B cell (primary cell): ENCODE results near the gene ZNF714. TPM values are rescaled to one million over a fixed set of nuclear protein-coding genes. Genes with fewer than 3 reads are reported as not detected.

Experiments
- ATAC-seq: fragments of 200-7000 bp; cut with Tn5 transposase; one replicate; pipeline ENCODE4 v1.10.0; 2021; ENCODE audit warnings: low read depth, mild to moderate bottlenecking, moderate number of reproducible peaks, moderate library complexity
- CTCF ChIA-PET: fragments of 350-600 bp; sonication (Branson Sonifier 250); formaldehyde crosslinking; loops from one replicate; lab custom pipeline; 2021; ENCODE audit warnings: antibody characterized with exemption, inconsistent platforms; lab: Charles Lee
- POLR2A ChIA-PET: fragments of 350-600 bp; sonication (Branson Sonifier 250); formaldehyde crosslinking; loops from one replicate; lab custom pipeline; 2021; ENCODE audit warnings: antibody characterized with exemption; lab: Charles Lee
- DNase-seq: peaks from one replicate; pipeline ENCODE4 v3.0.0; 2013
- H2AFZ ChIP-seq: 2 replicates; pipeline ENCODE4 v1.6.1; 2012; ENCODE audit warnings: mild to moderate bottlenecking, low read depth, low read length; ENCODE audit not compliant: insufficient read depth, poor library complexity, severe bottlenecking
- H3K27ac ChIP-seq, 2 donors: 1 replicate in 1 of 2; 2 replicates in 1 of 2; pipeline ENCODE4 v1.5.1; 2012 to 2013; ENCODE audit warnings: low read length in 2 of 2, mild to moderate bottlenecking in 2 of 2, moderate library complexity in 1 of 2
- H3K27me3 ChIP-seq, 4 experiments: fragments of 200-600 bp in 1 of 4; sonication (generic) in 1 of 4; replicated peaks in 1 of 4; 1 replicate in 2 of 4; 2 replicates in 2 of 4; pipeline versions ENCODE4 v1.6.1 to v1.7.0; 2013 to 2016; ENCODE audit warnings: low read length in 3 of 4, mild to moderate bottlenecking in 2 of 4, mixed read lengths in 1 of 4, moderate library complexity in 1 of 4; ENCODE audit not compliant: insufficient read depth in 4 of 4, control insufficient read depth in 3 of 4; ENCODE audit errors: control extremely low read depth in 1 of 4
- H3K36me3 ChIP-seq, 2 experiments: replicated peaks in 1 of 2; 1 replicate in 1 of 2; 2 replicates in 1 of 2; pipeline versions ENCODE4 v1.6.1 to v1.7.1; 2013; ENCODE audit warnings: low read length in 1 of 2; ENCODE audit not compliant: insufficient read depth in 2 of 2, control insufficient read depth in 1 of 2; ENCODE audit errors: control extremely low read depth in 1 of 2, extremely low read depth in 1 of 2
- H3K4me1 ChIP-seq, 2 donors: fragments of 200-600 bp in 1 of 2; sonication (generic) in 1 of 2; 1 replicate in 1 of 2; 2 replicates in 1 of 2; pipeline versions ENCODE4 v1.5.1 to v1.6.1; 2013 to 2017; ENCODE audit warnings: low read length in 2 of 2; ENCODE audit not compliant: control insufficient read depth in 2 of 2, insufficient read depth in 2 of 2
- H3K4me2 ChIP-seq: replicated peaks from 2 replicates; pipeline ENCODE3; 2012; ENCODE audit warnings: mild to moderate bottlenecking, low read depth, low read length; ENCODE audit not compliant: poor library complexity, severe bottlenecking
- H3K4me3 ChIP-seq, 5 experiments: fragments of 200-600 bp in 1 of 5; sonication (generic) in 1 of 5; 1 replicate in 3 of 5; 2 replicates in 2 of 5; pipeline versions ENCODE4 v1.5.1 to v1.7.0; 2011 to 2016; ENCODE audit warnings: low read length in 4 of 5, mild to moderate bottlenecking in 4 of 5, low read depth in 2 of 5, control low read depth in 1 of 5, moderate library complexity in 1 of 5; ENCODE audit not compliant: insufficient read depth in 1 of 5; ENCODE audit errors: control extremely low read depth in 1 of 5, extremely low read depth in 1 of 5
- H3K79me2 ChIP-seq: fragments of 200-600 bp; sonication (generic); one replicate; pipeline ENCODE4 v1.6.0; 2016; ENCODE audit warnings: low read length; ENCODE audit not compliant: control insufficient read depth, insufficient read depth
- H3K9ac ChIP-seq: fragments of 200-600 bp; sonication (generic); 2 replicates; pipeline ENCODE4 v1.6.1; 2017; ENCODE audit warnings: mild to moderate bottlenecking, low read length, moderate library complexity
- H3K9me3 ChIP-seq, 3 donors: one replicate each; pipeline versions ENCODE4 v1.6.1 to v1.7.1; 2013; ENCODE audit warnings: low read length in 2 of 3; ENCODE audit not compliant: control insufficient read depth in 2 of 3, insufficient read depth in 1 of 3; ENCODE audit errors: control extremely low read depth in 1 of 3
- H4K20me1 ChIP-seq: 2 replicates; pipeline ENCODE4 v1.6.0; 2012; ENCODE audit warnings: mild to moderate bottlenecking, low read length; ENCODE audit not compliant: insufficient read depth, control insufficient read depth, poor library complexity, severe bottlenecking
- H3K27ac Mint-ChIP-seq: one replicate; pipeline ENCODE4 v1.8.0; 2021; ENCODE audit warnings: mixed read lengths
- H3K27me3 Mint-ChIP-seq: one replicate; pipeline ENCODE4 v1.8.0; 2021; ENCODE audit warnings: mixed read lengths
- H3K4me1 Mint-ChIP-seq: one replicate; pipeline ENCODE4 v1.8.0; 2021; ENCODE audit warnings: mixed read lengths
- H3K4me3 Mint-ChIP-seq: one replicate; pipeline ENCODE4 v1.8.0; 2021; ENCODE audit warnings: mixed read lengths
- H3K9me3 Mint-ChIP-seq: one replicate; pipeline ENCODE4 v1.8.0; 2022; ENCODE audit warnings: mixed read lengths; ENCODE audit not compliant: insufficient read depth
- CTCF ChIP-seq: fragments of 200-600 bp; IDR thresholded peaks from one replicate; pipeline ENCODE4 v1.8.0; 2022; ENCODE audit warnings: antibody characterized with exemption, mild to moderate bottlenecking
- EZH2 ChIP-seq: IDR thresholded peaks from 2 replicates; pipeline ENCODE4 v1.6.1; 2012; ENCODE audit warnings: borderline replicate concordance, low read depth, mild to moderate bottlenecking, moderate library complexity, low read length; ENCODE audit not compliant: insufficient read depth, poor library complexity, severe bottlenecking
- WGBS: methylation state at CpG from one replicate; pipeline ENCODE4 v1.1.5; 2013; ENCODE audit warnings: missing lambda C conversion rate; ENCODE audit not compliant: insufficient coverage; 5-methylcytosine and 5-hydroxymethylcytosine counted together
- intact Hi-C: fragments of 100-400 bp; cut with micrococcal nuclease; formaldehyde crosslinking; loops from one replicate; pipeline ENCODE4 v1.10.0; 2022
- polyA plus RNA-seq: library from polyadenylated mRNA; depleted of rRNA; stranded (reverse); fragments of >200 nt; gene quantifications from 2 replicates; pipeline ENCODE4 v1.2.3, GENCODE V29; 2012
- total RNA-seq, 2 donors: library from RNA; stranded (reverse); fragments of 120-200 nt in 1 of 2; gene quantifications; 1 replicate in 1 of 2; 2 replicates in 1 of 2; pipeline versions ENCODE4 v1.2.3 to v1.2.4, GENCODE V29; 2013 to 2022

ZNF714 gene
- total and polyA plus RNA-seq, 2 donors (not counting 1 experiment from before 2014, with no cell fraction given): 4.4 to 10.7 TPM

GRCh38 chr19:21143854-21144253 is 61.9 kb downstream of the ZNF714 start:
- Histone ChIP-seq H3K27me3 (no peaks in the 10 kb centered on the region), H3K4me2 (no peak overlapping the region), H3K4me3 (no peak overlapping the region), H3K4me1 (peaks cover 6 to 10% of the 10 kb centered on the region in 2 donors), H3K9ac (no peak overlapping the region), H3K9me3 (peaks cover 0 to 1% (median 0%) of the 10 kb centered on the region in 3 donors), H3K36me3 (peaks cover 0 to 43% of the 10 kb centered on the region in 2 experiments), H2AFZ (no peak overlapping the region), H3K27ac (no peak overlapping the region), H4K20me1 (no peaks in the 10 kb centered on the region), H3K79me2 (peaks cover 49% of the 10 kb centered on the region)
- DNase-seq (no peak), ATAC-seq (no peak)
- WGBS: no CpG with 5 or more reads among the region's 1 CpG
- Mint-ChIP-seq H3K27me3 (no peaks in the 10 kb centered on the region), H3K4me3 (no peak overlapping the region), H3K27ac (no peak overlapping the region), H3K9me3 (no peaks in the 10 kb centered on the region), H3K4me1 (peaks cover 31% of the 10 kb centered on the region)
- ChIA-PET CTCF (no interaction called here), POLR2A (no interaction called here)
- intact Hi-C loops: loop anchor here (2.0 to 10.0 kb wide), 5 partner anchors 123 to 623 kb away; partner anchors contain the start of genes ZNF100, ZNF430, ZNF493 and ZNF66
- TF ChIP-seq CTCF: no peak
- TF ChIP-seq EZH2: no peak

GRCh38 chr19:21147540-21147939 is 65.5 kb downstream of the ZNF714 start:
- H2AFZ ChIP-seq: no peak overlapping the region
- TF ChIP-seq CTCF: no peak
- no peak for TF ChIP-seq EZH2
- H3K4me1 Mint-ChIP-seq: peaks cover 18% of the 10 kb centered on the region
- no peaks in the 10 kb centered on the region for H4K20me1 ChIP-seq
- no peak overlapping the region for H3K27ac ChIP-seq
- H3K4me1 ChIP-seq: peaks cover 4 to 5% of the 10 kb centered on the region in 2 donors
- no peak overlapping the region for H3K27ac Mint-ChIP-seq
- no peak overlapping the region for H3K9ac ChIP-seq
- ChIA-PET CTCF (no interaction called here), POLR2A (no interaction called here)
- H3K4me3 Mint-ChIP-seq: no peak overlapping the region
- H3K36me3 ChIP-seq: peaks cover 3 to 64% of the 10 kb centered on the region in 2 experiments
- intact Hi-C loops: loop anchor here (10.0 kb wide), 1 partner anchor 373 kb away; the partner anchor contains the start of gene ZNF66
- H3K79me2 ChIP-seq: peaks cover 64% of the 10 kb centered on the region
- no peak overlapping the region for H3K4me3 ChIP-seq
- DNase-seq: no peak
- no CpG with 5 or more reads among the region's 1 CpG for WGBS
- peaks cover 0 to 1% (median 0%) of the 10 kb centered on the region in 3 donors for H3K9me3 ChIP-seq
- no peaks in the 10 kb centered on the region for H3K27me3 ChIP-seq
- ATAC-seq: no peak
- H3K27me3 Mint-ChIP-seq: no peaks in the 10 kb centered on the region
- H3K4me2 ChIP-seq: no peak overlapping the region
- no peaks in the 10 kb centered on the region for H3K9me3 Mint-ChIP-seq
